Caki2 (cell line): ENCODE results near the gene MRFAP1. TPM values are rescaled to one million over a fixed set of nuclear protein-coding genes. Genes with fewer than 3 reads are reported as not detected.

Experiments
- DNase-seq: peaks from one replicate; pipeline ENCODE4 v3.0.0-alpha.2; 2015; ENCODE audit warnings: low read depth
- in situ Hi-C: cut with HindIII; loops from 2 replicates; pipeline ENCODE4 v1.10.0; 2016; ENCODE audit warnings: low sequenced_read_pairs, low pct_unique_long_range_greater_than_20kb, mixed read lengths
- total RNA-seq: library from RNA; depleted of rRNA; stranded (reverse); fragments of >200 nt; shearing (Covaris generic); gene quantifications from 2 replicates; pipeline ENCODE4 v1.2.3, GENCODE V29; 2014; ENCODE audit warnings: low replicate concordance; rRNA removed

The MRFAP1 gene
- total RNA-seq, 1 experiment from 2014 or later = 224 TPM

GRCh38 chr4:6680372-6681034 lies 40.0 kb downstream of the MRFAP1 start:
- DNase-seq = no peak
- in situ Hi-C loops = no loop called here

DNA sequence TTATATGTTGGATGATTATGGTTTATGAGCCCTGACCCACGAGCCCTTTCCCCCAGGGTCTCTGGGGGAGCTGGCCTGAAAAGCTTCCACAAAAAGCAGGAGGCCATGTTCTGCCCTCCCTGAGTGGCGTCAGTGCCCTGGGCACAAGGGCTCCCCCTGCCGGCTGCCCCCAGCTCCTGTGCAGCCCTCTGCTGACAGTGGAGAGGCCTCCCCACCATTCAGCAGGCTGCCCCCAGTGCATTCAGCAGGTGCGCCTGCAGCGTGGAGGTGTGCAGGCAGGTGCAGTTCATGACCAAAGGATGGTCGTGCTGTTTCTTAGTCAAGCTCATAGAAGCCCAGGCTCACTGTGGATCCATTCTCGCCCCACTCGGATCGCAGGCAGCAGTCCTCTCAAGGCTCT lies 40.7 kb downstream of the MRFAP1 start:
- in situ Hi-C loops = no loop called here
- DNase-seq = no peak

DNA sequence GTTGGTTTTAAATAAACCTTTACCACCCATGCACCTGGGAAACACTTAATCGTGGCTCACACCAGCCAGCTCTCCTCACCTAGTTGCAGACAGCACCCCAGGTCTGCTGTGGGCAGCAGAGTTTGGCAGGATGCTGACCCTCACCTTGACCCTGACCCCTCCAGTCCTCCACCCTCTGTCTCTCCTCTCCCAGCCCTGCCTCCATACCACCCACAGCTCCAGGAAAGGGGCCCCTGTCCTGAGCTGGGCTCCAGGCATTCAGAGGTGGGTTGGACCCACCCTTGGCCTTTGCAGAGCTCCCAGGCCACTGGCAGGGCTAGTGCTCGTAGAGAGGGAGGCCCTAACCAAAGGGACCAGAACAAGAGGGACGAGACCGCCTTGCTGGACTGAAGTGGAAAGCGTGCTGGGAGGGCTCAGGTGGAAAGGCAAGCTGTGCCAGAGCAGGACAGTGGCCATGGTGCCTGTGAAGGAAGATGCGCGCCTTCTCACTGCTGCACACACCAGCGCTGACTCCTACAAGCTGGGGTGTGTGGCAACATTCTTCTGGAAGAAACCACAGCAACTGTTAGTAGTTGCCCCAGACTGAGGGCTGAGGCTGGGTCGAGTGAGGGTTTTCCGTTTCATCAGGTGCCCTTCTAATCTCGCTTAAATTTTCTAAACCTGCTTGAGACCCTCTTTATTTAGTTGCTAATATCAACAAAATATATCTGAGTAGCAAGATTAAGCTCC lies 42.5 kb downstream of the MRFAP1 start:
- DNase-seq = no peak
- in situ Hi-C loops = no loop called here

DNA sequence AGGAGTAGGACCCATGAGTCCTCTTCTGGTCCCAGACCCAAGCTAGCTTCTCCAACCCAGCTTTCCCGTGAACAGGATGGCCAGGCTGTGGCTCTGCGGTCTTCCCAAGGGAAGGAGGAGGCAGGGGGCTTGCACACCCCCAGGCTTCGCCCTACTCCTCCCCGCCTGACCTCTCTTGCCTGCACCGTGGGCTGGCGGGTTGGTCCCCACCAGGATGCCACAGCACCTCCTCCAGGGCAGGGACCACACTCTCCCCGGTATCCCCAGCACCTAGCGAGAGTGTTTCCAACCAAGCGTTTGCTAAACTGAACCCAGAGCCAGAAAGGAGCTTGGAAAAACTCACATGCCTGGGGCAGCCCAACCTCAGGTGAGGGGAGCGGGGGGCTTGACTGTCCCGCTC lies 44.2 kb downstream of the MRFAP1 start:
- in situ Hi-C loops = no loop called here
- no peak for DNase-seq

GRCh38 chr4:6686104-6686787 lies 45.8 kb downstream of the MRFAP1 start:
- DNase-seq = no peak
- in situ Hi-C loops = no loop called here

DNA sequence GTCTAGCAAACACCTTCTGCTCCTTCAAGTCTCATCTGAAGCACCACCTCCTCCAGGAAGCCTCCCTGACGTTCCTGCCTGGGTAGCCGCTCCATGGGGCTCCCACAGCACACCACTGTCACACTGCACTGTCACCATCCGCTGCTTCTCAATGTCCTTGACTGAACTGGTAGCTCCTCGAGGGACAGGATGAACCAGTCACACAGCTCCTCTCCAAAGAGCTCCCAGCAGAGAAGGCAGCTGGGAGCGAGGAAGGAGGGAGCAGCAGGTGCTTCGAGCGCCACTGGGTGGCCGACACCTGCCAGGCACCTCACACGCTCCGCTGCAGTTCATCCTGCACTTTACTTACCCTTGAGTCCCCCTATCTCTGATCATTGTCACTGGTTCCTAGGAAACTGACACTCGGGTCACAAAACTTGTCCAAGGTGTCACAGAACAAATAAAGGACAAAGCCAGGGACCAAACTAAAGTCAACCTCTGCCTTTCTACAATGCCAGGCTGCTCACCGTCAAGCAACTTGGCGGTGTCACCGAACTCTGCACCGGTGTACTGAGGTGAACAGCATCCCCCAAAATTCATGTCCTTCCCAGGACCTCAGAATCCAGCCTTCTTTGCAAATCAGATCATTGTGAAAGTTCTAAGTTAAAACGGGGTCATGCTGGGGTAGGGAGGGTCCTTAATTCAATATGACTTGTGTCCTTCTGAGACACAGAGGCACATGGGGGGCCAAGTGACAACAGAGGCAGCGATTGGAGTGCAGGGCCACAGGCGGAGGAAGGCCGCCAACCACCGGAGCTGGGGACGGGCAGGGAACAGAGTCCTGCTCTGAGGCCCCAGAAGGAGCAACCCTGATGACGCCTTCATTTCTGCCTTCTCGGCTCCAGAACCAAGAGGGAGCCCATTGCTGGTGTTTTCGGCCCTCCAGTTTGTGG lies 47.7 kb downstream of the MRFAP1 start:
- in situ Hi-C loops = no loop called here
- no peak for DNase-seq

- in situ Hi-C loops = no loop called here
- DNase-seq = peak; percentile 88
Measured at GRCh38 chr4:6688879-6689505, 48.5 kb downstream of the MRFAP1 start.

DNA sequence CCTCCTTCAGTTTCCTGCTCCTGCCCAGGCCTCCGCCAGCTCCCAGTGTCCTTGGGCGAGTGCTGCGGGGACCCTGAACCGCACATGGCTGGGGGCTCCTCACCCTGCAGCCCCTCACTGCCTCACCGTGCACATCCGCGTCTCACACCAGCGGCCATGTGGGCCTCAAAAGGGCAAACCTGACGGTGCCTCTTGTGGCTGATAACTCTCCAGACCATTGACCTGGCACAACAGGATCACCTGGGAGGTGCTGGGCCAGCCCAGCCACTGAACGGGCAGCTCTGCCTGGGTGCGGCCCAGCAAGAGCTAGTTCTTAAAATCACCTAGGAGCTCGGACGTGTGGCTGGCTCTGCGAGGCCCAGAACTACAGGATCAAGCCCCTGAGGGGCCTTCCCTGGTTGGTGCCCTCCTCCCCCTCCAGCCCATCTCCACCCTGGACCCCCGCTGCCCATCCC lies 49.0 kb downstream of the MRFAP1 start:
- peak; percentile 35 for DNase-seq
- in situ Hi-C loops = no loop called here

Other genes with a start within 250 kb of the MRFAP1 start
- gene PPP2R2C, start 168.1 kb upstream of the MRFAP1 start, total RNA-seq = 38.9 and 51.9 TPM in 2 replicates
- 3.2 and 8.3 TPM in 2 replicates for gene MAN2B2, start 65.5 kb upstream of the MRFAP1 start, total RNA-seq
- gene S100P, start 53.2 kb downstream of the MRFAP1 start, total RNA-seq = not detected in 2 replicates
- 43.6 and 58.4 TPM in 2 replicates for gene MRFAP1L1, start 69.2 kb downstream of the MRFAP1 start, total RNA-seq
- 55.4 and 62.2 TPM in 2 replicates for gene BLOC1S4, start 75.5 kb downstream of the MRFAP1 start, total RNA-seq
- 6.2 and 33.7 TPM in 2 replicates for gene KIAA0232, start 142.0 kb downstream of the MRFAP1 start, total RNA-seq